Esophagus muscularis mucosa (tissue), 4 donors: ENCODE measurements around the gene KIRREL3. TPM values are rescaled to one million over a fixed set of nuclear protein-coding genes. Genes with fewer than 3 reads are reported as not detected.

Source experiments
- DNase-seq: peaks from one replicate; pipeline ENCODE4 v3.0.0-alpha.2; 2017; ENCODE audit errors: extremely low spot score
- H3K27ac ChIP-seq, 4 donors: fragments of 200-600 bp; sonication (generic); replicated peaks in 1 of 4; 1 replicate in 3 of 4; 2 replicates in 1 of 4; pipeline ENCODE4 v1.5.1; 2016 to 2019; ENCODE audit warnings: mild to moderate bottlenecking in 1 of 4
- H3K27me3 ChIP-seq, 4 donors: fragments of 200-600 bp; sonication (generic); one replicate each; pipeline versions ENCODE4 v1.5.1 to v1.6.0; 2016 to 2019
- H3K36me3 ChIP-seq, 4 donors: fragments of 200-600 bp; sonication (generic); one replicate each; pipeline ENCODE4 v1.5.1; 2016 to 2019
- H3K4me1 ChIP-seq, 4 donors: fragments of 200-600 bp; sonication (generic); one replicate each; pipeline ENCODE4 v1.5.1; 2016 to 2019
- H3K4me3 ChIP-seq, 4 donors: fragments of 200-600 bp; sonication (generic); 1 replicate in 2 of 4; 2 replicates in 2 of 4; pipeline ENCODE4 v1.5.1; 2016 to 2019; ENCODE audit warnings: mild to moderate bottlenecking in 4 of 4, moderate library complexity in 1 of 4
- H3K9me3 ChIP-seq, 4 donors: fragments of 200-600 bp; sonication (generic); 1 replicate in 3 of 4; 2 replicates in 1 of 4; pipeline ENCODE4 v1.5.1; 2016 to 2019
- EP300 ChIP-seq: sonication (generic); formaldehyde crosslinking; IDR thresholded peaks from one replicate; pipeline ENCODE4 v1.6.1; 2017; ENCODE audit warnings: antibody characterized with exemption
- POLR2A ChIP-seq: fragments of 450-650 bp; IDR thresholded peaks from one replicate; pipeline ENCODE4 v1.6.1; 2017; ENCODE audit warnings: antibody characterized with exemption, moderate library complexity, mild to moderate bottlenecking, low read depth
- POLR2AphosphoS5 ChIP-seq, 2 donors: sonication (generic); formaldehyde crosslinking; IDR thresholded peaks; one replicate each; pipeline ENCODE4 v1.6.1; 2017; ENCODE audit warnings: antibody characterized with exemption in 2 of 2
- WGBS: methylation state at CpG from one replicate; pipeline ENCODE4 v1.1.5; 2018; 5-methylcytosine and 5-hydroxymethylcytosine counted together
- intact Hi-C: fragments of 100-400 bp; cut with DNase I; formaldehyde crosslinking; loops from one replicate; pipeline ENCODE4 v1.15.1; 2023
- total RNA-seq, 4 donors: library from RNA; depleted of rRNA; stranded (reverse); fragments of >200 nt; gene quantifications; one replicate each; pipeline versions ENCODE4 v1.1.0 to v1.2.1, GENCODE V29; 2016
- TF ChIP-seq, protein P1 (sequence below), 3 experiments: fragments of 200-600 bp in 2 of 3; fragments of 450-650 bp in 1 of 3; sonication (generic) in 2 of 3; IDR thresholded peaks; one replicate each; pipeline ENCODE4 v1.5.1; 2017 to 2019; ENCODE audit warnings: antibody characterized with exemption in 3 of 3, mild to moderate bottlenecking in 2 of 3, moderate library complexity in 1 of 3

Gene KIRREL3
- total RNA-seq, 4 donors from 2014 or later: 1.7 to 6.5 (median 3.1) TPM

DNA sequence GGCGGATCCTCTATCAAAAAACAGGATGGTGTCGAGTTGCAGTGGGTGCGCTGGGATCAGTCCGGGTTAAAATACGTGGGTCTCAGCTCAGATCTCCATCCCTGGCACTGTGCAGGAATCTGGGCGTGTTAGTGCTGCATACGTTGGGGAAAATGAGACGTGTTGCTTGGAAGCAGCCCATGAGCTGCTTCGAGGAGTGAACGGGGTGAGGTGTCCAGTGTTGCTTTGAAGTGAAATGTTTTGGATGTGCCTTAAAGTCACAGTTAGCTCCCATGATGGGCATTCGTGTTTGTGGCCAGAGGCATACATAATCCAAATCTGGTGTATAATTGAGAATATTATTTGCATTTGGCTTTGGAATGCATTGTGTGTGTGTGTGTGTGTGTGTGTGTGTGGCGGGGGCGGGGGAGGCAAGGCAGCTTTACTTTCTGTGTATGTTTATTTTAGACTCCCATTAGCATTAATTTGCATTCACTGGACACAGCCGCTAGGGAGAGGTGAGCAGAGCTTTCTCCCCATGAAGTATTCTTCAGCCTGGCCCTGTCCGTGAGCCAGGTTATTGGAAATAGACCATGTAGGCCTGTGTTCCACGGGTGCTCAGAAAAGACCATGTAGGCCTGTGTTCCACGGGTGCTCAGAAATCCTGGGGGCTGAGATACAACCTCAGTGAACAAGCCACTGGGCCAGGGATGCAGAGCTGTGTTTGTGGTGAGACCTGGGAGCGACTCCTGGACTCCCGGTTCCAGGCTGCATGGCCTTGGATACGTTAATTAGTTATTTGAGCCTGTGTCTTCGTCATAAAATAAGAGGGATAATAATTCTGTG lies 510.5 kb downstream of the KIRREL3 start:
- H3K27ac ChIP-seq: no peak overlapping the region
- no peaks in the 10 kb centered on the region for H3K36me3 ChIP-seq
- intact Hi-C loops: no loop called here
- DNase-seq: no peak
- 83% methylated on average over 19 of the region's 21 CpGs for WGBS
- TF ChIP-seq, protein P1, sequence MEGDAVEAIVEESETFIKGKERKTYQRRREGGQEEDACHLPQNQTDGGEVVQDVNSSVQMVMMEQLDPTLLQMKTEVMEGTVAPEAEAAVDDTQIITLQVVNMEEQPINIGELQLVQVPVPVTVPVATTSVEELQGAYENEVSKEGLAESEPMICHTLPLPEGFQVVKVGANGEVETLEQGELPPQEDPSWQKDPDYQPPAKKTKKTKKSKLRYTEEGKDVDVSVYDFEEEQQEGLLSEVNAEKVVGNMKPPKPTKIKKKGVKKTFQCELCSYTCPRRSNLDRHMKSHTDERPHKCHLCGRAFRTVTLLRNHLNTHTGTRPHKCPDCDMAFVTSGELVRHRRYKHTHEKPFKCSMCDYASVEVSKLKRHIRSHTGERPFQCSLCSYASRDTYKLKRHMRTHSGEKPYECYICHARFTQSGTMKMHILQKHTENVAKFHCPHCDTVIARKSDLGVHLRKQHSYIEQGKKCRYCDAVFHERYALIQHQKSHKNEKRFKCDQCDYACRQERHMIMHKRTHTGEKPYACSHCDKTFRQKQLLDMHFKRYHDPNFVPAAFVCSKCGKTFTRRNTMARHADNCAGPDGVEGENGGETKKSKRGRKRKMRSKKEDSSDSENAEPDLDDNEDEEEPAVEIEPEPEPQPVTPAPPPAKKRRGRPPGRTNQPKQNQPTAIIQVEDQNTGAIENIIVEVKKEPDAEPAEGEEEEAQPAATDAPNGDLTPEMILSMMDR (IDR thresholded peaks at IDR 0.05): no peak
- TF ChIP-seq POLR2AphosphoS5 (IDR thresholded peaks at IDR 0.05) (no peak), POLR2A (no peak), EP300 (no peak)
- no peak overlapping the region for H3K4me3 ChIP-seq
- H3K4me1 ChIP-seq: no peaks in the 10 kb centered on the region
- no peaks in the 10 kb centered on the region for H3K27me3 ChIP-seq
- no peaks in the 10 kb centered on the region for H3K9me3 ChIP-seq

DNA sequence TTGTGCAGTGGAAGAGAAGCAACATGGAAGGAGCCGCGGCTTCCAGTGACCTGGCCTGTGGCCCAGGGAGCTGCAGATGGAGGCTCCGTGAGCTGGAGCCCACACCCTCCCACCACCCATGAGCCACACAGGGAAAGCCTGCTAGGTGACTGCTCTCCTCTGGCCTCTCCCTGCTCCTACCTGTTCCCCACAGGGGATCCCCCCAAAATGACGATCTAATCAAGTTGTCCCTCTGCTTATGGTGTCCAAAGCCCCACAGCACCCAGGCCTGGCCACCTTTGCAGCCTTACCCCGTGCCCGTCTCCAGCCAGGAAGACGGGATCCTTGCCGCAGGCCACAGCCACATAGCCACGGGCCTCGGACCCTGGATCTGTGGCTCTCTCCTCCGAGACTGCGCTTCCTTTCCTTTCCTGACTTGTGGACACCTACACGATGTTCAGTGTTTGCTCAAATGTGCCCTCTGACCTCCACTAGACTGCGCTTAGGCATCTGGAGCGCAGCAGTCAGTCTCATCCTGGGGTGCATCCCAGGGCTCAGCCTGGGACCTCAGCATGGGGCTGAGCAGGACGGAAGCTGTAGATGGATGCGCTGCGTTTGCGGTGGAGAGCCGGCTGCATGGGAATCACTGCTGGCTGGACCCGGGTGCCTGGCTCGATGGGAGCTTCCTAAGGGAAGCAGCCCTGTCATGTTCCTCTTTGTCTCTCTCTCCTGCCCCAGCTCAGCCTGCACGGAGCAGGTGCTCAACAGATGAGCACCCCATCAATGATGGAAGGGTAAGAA lies 511.8 kb downstream of the KIRREL3 start:
- TF ChIP-seq, protein P1 (IDR thresholded peaks at IDR 0.05): no peak
- TF ChIP-seq POLR2AphosphoS5 (IDR thresholded peaks at IDR 0.05): no peak
- no peak for TF ChIP-seq POLR2A
- no peak for TF ChIP-seq EP300
- no peaks in the 10 kb centered on the region for H3K9me3 ChIP-seq
- no peak overlapping the region for H3K4me3 ChIP-seq
- no peak overlapping the region for H3K27ac ChIP-seq
- no peaks in the 10 kb centered on the region for H3K4me1 ChIP-seq
- WGBS: 89% methylated on average over 21 of the region's 23 CpGs
- intact Hi-C loops: no loop called here
- no peaks in the 10 kb centered on the region for H3K27me3 ChIP-seq
- no peaks in the 10 kb centered on the region for H3K36me3 ChIP-seq
- DNase-seq: no peak

DNA sequence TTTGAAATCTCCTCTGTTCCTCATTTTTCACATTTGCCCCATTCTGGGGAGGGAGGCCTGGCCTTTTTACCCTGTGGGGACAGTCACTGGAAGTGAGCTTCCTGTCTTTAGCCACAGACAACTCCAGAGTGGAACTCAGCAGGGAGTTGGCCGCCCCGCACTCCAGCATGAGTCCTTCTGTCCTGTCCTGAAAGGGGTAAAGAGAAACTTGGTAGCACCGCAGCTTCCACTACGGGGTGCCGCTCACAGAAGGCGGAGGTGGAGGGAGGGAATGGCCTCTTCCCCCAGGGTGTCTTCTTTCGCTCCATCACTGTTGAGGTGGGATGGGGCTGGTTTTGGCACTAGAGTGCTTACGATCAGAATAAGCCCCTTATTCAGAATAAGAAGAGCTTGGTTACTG lies 512.9 kb downstream of the KIRREL3 start:
- H3K27me3 ChIP-seq: no peaks in the 10 kb centered on the region

DNA sequence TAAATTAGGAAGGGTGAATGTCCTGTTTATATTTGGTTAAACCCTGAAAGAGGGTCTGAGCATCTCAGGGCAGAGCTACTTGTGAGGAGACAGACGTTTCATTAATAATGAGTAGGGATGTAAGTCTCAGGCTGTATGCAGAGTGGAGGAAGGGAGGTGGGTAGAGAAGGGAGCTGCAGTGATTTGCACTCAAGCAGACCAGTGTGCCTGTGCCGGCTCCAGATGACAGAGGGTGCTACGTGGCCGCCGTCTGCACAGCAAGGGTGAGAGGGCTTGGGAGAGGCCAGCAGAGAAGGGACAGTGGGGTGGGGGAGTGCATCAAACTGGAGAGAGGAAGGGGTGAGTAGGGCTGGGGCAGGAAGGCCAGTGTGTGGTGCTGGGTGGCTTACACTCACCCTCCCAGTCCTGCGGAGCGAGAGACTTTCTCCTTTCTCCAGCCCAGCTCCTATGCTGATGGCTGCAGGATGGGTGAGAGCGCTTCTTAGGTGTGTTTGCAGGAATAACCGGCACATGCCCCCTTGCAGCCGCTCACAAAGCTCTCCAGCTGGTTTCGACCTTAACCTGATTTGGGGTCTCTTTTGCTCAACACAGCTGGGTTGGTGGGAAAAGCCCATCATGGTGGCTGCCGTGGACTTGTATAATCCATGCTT lies 514.5 kb downstream of the KIRREL3 start:
- no peak for DNase-seq
- H3K4me1 ChIP-seq: no peaks in the 10 kb centered on the region
- TF ChIP-seq POLR2A (no peak), POLR2AphosphoS5 (IDR thresholded peaks at IDR 0.05) (no peak), EP300 (no peak)
- TF ChIP-seq, protein P1 (IDR thresholded peaks at IDR 0.05): no peak
- no peak overlapping the region for H3K4me3 ChIP-seq
- no peaks in the 10 kb centered on the region for H3K36me3 ChIP-seq
- 79% methylated on average over 12 of the region's 12 CpGs for WGBS
- no peak overlapping the region for H3K27ac ChIP-seq
- H3K27me3 ChIP-seq: no peaks in the 10 kb centered on the region
- H3K9me3 ChIP-seq: no peaks in the 10 kb centered on the region
- intact Hi-C loops: no loop called here

More for the DNA sequence above, 512.9 kb downstream of the KIRREL3 start:
- no peaks in the 10 kb centered on the region for H3K9me3 ChIP-seq
- no peak overlapping the region for H3K4me3 ChIP-seq
- H3K36me3 ChIP-seq: no peaks in the 10 kb centered on the region
- H3K27ac ChIP-seq: no peak overlapping the region
- no peak for DNase-seq
- no peaks in the 10 kb centered on the region for H3K4me1 ChIP-seq
- TF ChIP-seq EP300: no peak
- TF ChIP-seq POLR2A: no peak
- TF ChIP-seq, protein P1 (IDR thresholded peaks at IDR 0.05): no peak
- TF ChIP-seq POLR2AphosphoS5 (IDR thresholded peaks at IDR 0.05): no peak
- 86% methylated on average over 6 of the region's 8 CpGs for WGBS
- intact Hi-C loops: no loop called here
